DMS 273 treated with DMSO at 0.1 percent for 48 hours (cell line): ENCODE results near the gene EPHX1.
"Not testable (repeated sequence)": the region's sequence is repeated elsewhere in the genome, so short reads cannot be mapped to it uniquely, and the experiment has no call there.

Source experiments
- DNase-seq: peaks from one replicate; lab custom pipeline; 2025; lab: John Stamatoyannopoulos, UW

The EPHX1 gene

DNA sequence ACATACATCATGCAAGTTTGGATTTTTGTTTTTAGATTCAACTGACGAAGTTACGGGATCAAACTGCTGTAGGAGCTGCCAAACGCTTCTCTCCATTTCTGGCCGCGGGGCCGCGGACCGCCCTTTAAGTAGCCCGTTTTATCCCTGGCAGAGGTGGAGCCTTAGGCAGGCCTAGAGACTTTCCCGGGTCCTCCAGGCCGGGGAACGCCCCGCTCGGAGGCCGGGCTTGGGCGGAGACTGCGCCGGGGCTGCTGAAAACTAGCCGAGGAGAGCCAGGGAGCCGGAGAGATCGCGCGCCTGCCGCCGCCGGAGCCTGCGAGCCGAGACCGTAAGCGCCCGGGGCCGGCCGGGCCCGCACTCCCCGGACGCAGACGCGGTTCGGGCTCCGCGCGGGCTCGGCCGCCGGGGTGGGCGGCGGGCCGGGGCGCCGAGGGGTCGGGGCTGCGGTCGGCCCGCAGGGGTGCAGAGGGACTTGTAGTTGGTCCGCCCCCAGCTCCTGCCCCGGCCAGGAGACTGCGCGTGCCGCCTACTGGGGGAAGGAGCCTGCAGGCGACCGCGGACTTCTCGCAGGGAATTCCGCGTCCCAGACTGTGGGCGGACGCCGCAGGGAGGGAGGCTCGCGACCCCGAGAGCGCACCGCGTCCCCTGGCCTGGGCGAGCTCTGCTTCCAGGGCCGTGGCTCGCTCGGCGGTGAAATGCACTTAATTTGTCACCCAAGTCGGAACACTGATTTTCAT lies at the start of gene EPHX1:
EPHX1 (plus strand) TSS at position 283 of the 737 bp plus-strand sequence. CDS start 18,606 bp downstream, outside the sequence.
- DNase-seq: peak; percentile 64

DNA sequence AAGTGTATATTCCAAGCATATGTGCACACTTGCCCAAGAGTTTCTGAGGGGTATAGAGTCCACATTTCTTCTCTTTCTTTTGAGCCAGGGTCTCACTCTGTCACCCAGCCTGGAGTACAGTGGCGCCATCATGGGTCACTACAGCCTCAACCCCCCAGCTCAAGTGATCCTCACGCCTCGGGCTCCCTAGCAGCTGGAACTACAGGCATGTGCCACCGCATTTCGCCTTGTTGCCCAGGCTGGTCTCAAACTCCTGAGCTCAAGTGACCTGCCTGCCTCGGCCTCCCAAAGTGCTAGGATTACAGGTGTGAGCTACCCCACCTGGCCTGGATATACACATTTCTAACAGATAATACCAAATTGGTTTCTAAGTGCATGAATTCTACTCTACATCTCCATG lies 49.4 kb upstream of the EPHX1 start:
- no peak for DNase-seq

DNA sequence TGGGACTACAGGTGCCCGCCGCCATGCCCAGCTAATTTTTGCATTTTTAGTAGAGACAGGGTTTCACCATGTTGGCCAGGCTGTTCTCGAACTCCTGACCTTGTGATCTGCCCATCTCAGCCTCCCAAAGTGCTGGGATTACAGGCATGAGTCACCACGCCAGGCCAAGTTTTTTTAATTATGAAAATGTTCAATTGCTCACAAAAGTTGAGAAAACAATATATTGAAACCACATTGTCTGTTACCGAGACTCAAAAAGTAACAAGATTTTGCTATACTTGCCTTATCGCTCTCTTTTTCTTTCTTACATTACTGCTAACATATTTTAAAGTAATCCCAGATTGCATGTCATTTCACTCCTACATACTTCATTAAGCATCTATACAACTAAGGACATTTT lies 48.5 kb upstream of the EPHX1 start:
- not testable (repeated sequence) for DNase-seq

DNA sequence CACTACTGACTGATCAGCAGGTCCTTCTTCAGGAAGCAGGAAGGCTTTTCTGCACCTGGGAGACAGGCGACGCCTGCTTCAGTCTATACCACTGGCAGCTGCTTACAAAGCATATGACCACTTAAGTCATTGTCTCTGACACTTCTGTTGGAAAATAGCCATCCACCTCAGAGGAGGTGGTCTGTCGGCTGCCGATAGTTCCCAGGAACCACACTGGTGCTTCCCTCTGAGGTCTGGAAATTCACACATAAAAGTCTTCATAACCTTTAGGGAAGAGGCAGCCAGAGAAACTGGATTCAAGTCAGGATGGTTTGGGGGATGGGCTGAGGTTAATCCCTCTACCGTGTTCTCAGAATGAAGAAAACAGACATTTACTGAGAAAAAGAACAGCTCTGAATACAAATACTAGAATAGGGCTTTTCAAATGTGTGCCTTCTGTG lies 47.9 kb upstream of the EPHX1 start:
- no peak for DNase-seq

DNA sequence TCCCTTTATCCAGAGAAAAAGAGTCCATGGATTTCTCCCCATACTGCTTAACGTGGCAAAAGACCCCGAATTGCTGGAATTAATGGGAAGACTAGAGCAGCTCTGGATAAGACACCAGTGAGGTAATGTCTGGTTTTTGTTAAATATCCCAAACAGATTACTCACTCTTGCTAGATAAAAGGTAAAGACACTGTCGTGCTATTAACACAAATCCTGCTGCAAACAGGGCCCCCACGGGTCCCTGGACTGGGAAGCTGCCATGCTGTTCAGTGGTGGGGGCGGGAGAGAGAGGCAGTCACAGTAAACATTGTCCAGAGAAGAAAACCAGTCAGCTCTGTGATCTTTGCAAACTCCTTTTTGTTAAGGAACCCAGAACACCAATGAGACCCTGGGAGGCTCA lies 47.5 kb upstream of the EPHX1 start:
- no peak for DNase-seq

DNA sequence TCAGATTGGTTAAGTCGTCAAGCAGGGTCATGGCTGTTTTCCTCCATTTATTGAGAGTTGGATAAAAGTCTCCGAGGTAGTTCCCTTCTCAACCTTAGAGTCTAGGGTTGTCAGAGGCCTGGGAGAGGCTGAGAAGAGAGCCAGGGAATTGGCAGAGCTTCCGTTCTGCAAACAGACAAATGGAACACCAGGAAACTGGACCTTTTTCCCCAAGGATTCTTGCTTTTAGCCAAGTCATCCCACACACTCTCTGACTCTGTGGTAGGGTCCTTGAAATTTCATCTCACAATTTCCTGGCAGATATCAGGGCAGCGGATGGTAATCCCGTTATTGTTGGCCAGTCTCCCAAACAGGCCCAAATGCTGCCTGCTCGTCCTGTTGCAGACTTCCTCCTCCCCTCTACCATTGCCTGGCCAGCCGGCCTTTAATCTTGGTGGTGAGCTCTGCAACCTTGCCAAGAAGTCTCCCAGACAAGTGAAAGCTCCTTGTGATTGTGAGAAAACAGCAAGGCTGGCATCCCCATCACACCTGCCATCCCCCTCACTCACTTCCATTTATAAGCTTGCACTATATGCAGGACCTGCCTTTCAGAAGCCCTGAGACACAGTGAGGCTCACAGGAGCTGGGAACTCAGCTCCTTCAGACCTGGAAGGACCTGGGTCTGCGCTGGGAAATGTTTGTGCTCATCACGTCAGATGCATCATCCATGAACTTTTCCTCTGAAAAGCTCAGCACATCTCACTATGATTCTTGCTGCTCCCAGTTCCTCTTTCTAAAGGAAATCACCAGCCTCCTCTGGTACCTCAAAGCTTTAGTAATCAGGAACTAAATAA lies 46.0 kb upstream of the EPHX1 start:
- DNase-seq: peak; percentile 59

DNA sequence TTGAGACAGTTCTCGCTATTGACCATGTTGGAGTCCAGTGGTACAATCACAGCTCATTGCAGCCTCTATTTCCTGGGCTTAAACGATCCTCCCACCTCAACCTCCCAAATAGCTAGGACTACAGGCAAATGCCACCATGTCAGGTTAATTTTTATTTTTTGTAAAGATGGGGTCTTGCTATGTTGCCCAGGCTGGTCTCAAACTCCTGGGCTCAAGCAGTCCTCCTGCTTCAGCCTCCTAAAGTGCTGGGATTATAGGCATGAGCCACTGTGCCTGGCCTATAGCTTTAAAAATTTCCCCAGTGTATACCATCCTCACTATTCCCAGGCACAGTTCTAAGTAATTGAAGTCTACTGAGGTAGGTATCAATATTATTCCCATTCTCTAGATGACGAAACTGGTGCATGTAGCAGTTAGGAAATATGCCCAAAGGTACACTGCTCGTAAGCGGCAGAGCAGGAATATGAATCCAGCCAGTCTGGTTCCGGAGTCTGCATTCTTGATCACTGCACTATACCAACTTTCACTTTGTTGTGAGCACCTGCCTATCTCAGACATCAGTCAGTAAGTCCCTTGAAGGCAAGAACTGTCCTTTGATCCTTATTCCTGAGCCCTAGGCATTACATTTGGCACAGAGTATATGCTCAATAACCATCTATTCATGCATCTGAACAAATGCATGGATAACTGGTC lies 43.8 kb upstream of the EPHX1 start:
- no peak for DNase-seq

DNA sequence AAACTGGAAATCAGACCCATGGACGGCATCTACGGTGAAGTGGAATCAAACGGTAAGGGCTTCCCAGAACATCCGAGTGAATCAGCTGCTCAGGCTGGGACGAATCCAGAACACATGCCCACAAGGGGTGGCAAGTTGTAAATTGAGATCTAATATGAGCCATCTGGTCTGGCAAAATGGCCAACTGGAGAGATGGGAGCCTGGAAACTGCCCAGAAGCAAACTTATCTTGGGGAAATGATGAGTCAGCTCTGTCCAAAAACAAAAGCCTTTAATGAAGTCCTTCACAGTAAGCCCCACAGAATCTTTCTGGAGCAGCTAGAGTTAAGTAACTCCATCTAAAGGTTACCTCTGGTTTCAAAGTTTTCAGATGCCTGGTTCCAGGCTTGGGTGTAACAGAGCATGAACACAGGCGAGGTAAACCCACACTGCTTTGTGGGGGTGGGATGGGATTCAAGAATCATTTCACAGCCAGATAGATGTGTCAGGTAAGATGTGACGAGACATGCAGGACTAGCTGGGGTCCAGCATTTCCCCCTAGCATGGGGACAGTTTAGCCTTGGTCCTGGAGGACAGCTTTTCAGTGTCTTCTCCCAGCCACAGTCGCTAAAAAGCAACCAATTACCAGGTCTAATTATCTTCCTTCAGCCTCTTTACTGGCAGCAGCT lies 42.8 kb upstream of the EPHX1 start:
- peak; percentile 96 for DNase-seq

DNA sequence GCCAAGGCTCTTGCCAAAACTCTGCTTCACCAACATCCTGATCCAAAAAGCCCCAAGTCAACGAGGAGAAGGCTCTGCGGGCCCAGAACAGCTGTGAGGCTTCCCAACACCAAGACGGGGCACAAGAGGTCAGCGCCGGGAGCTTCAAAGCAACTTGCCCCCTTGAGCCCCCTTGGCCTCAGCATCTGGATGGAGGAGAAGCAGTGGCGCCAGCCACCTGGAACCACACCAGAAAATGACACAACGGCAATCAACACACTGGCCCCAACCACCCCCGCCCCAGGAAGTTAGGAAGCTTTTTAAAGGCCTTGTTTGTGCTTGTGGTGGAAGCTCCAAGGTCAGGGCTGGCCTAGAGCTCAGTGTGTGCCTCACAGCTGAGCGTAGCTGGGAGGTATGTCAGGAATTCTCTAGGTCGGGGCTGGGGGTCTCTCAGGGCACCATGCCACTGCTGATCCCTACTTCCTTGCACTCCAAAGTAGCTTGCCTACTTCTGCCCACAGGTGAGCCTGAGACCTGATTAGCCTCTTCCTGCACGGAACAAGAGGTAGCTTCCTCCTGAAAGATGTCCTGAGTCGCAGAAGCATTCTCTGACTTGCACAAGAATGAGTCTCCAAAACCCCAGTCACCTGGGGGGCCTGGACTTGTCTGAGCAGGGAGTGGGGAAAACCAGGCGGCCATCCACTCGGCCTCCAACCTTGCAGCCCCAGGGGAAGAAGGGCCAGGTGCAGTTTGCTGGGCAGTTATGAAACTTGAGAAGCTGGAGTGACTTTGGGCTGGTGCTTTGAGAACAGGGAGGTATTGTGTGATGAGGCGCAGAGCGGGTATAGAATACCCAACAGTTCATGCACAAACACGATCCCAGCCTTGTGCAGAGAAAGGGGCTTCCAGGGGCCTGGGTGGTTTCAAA lies 42.0 kb upstream of the EPHX1 start:
- DNase-seq: peak; percentile 95

DNA sequence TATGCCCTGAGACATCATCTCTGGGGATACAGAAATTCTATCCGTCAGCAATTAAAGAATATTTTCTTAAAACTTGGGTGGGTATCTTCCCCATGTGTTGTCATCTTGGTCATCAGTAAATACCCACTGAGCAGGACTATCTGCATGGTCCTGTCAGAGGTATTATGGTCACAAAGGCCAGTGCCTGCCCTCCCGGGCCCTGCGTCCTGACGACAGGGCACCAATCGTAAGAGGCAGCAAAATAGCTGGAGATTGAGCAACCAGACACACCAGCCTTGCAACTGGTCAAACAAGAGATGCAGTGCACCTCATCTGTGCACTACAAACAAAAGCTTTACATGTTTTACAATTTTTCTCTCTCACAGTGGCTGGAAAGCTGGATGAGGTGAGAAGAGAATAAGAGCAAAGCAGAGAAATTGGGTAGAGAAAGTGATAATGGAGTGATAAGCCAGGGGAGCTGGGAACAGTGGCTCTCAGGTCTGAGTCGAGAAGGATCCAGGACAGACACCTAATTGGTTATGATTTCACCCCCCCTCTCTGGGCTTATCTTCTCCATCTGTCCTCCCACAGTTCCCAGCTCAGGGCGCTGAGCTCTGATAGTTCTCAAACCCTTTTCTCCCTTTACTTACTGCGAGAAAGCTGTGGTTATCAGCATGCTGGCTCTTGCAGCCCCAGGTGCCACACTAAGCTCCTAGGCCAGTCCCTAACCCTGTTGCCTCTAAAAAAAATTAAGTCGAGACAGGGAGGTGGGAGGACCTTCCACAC lies 41.1 kb upstream of the EPHX1 start:
- peak; percentile 47 for DNase-seq

DNA sequence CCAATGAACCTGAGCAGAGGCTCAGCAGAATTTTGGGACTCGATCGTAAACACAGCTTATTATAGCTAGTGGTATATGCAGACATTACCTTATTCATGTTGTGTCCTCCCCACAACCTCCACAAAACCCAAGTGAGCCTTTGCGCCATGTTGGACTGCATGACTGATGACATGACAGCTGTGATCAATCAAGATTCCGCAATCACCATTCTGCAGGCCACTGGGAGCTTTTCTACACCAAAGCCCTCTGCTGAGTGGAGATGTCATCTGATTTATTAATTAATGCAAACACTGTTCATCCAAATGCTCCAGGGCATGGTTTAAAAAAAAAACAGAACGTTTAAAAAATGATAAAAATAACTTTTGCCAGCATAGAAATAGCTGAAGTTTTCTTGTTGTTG lies 40.2 kb upstream of the EPHX1 start:
- DNase-seq: no peak

DNA sequence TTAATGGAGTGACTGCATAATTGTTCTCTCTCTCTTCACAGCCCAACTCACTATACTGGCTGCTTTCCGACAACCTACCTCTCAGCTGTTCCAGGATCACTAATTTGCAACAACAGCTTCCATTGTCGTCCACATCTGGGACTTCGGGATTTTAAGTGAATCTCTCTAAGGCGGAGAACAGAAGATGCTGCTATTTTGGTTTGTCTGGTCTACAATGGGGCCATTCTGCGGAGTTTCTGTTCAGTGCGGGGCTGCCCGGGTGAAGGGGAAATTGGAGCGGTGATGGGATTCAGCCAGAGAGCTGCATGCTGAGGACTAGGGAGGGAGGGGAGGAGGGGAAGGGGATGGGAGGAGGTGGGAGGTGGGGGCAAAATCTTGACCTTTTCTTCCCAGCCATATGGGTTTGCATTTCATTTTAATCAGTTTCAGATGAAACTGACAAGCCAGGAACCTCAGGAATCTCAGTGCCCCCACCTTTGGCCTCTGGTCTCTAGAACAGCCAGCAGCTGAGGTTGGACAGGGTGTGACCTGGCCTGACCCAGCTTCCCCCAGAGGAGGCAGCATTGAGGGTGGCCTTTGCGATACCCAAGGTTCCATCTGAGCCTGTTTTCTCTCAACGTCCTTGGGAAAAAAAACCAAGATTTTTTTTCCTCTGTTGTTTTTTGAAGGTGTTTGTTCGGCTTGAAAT lies 39.2 kb upstream of the EPHX1 start:
- no peak for DNase-seq

DNA sequence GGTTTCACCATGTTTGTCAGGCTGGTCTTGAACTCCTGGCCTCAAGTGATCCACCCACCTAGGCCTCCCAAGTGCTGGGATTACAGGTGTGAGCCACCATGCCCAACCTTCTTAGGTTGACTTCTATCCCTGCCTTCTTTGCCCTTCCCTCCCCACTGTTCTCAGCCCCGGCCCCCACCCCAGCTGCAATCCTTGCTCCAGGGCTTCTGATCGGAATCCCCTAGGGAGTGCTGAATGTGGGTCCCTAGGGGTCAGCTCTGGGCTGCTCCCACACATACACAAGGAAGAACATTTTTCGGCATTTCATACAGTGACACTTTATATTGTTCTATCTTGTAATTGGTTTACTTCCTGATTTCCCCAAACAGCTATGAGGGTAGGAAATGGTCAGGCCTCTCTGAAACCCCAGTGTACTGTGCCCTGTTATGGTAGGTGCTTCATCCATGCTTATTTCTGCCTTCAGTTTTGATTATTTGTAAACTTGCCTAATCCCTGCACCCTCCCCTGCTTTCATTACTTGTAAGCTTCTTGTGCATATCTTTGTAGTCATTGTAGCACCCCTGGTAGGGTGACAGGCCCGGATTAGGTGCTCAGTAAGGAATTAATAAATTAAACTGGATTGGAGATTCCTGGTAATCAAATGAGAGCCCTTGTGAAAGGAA lies 38.1 kb upstream of the EPHX1 start:
- no peak for DNase-seq

DNA sequence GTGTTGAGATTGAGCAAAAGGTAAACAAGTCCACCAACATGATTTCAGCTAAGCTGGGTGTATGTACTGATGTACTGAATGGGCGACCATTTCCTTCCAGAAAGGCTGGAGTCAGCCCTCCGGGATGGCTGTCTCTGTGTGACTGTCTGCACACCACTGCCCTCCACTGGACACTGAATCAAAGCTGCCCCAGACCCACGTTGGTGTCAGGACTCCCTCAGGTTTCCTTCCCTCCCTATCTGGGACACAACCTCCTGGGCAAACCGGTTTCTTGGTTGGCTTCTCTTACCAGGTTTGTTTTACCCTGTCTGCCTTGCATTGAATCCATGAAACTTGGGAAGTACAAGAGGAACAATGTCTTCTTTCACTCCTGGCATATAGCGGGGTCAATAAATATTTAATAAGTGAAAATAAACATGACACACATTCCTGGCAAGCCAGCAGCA lies 37.6 kb upstream of the EPHX1 start:
- peak; percentile 60 for DNase-seq

DNA sequence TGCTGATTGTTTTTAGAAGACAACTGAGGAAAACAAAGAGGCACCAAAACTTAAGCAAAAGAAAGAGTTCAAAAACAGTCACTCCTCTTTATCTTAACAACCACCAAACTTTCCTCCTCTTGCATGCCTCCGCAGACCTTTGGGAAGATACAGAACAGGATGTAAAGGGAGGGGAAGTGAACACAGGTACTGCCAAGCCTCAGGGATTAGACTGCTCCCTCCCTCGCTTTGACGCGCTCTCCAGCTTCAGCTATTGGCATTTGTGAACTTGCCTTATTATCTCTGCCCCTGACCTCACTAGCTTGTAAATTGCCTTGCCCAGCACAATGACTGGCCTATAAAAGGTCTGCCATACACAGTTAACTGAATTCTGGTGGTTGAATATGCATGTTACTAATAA lies 37.1 kb upstream of the EPHX1 start:
- DNase-seq: no peak

DNA sequence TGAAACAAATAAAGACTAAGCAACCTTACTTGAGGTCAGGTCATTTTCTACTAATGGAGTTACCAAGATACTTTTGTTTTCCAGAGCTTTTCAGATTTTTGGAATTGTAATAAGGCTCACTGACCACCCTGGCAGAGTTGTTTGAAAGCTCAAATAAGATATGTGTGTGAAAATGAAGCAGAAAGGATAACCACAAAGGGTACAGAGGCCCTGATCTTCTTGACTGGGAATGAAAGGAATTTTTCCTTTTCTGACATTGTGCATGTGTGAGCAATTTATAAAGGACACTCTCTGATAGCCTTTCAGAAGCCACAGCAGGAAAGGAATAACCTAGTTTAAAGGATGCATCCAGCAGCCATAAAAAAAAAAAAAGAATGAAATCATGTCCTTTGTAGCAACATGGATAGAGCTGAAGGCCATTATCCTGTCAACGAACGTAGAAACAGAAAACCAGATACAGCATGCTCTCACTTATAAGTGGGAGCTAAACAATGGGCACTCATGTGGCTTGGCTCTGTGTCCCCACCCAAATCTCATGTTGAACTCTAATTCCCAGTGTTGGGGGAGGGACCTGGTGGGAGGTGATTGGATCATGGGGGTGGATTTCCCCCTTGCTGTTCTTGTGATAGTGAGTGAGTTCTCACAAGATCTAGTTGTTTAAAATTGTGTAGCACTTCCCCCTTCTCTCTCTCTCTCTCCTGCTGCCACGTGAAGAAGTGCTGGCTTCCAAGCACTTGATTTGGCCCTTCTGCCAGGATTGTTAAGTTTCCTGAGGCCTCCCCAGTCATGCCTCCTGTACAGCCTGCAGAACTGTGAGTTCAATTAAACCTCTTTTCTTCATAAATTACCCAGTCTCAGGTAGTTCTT lies 35.4 kb upstream of the EPHX1 start:
- DNase-seq: no peak

DNA sequence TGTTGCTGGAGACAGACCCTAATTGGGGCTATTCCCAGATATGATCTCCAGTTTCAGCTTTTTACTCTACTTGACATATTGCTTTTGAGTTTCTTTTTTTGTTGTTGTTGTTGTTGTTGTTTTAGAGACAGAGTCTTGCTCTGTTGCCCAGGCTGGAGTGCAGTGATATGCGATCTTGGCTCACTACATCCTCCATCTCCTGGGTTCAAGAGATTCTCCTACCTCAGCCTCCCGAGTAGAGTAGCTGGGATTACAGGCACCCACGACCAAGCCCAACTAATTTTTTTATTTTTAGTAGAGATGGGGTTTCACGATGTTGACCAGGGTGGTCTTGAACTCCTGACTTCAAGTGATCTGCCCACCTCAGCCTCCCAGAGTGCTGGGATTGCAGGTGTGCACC lies 33.6 kb upstream of the EPHX1 start:
- no peak for DNase-seq

DNA sequence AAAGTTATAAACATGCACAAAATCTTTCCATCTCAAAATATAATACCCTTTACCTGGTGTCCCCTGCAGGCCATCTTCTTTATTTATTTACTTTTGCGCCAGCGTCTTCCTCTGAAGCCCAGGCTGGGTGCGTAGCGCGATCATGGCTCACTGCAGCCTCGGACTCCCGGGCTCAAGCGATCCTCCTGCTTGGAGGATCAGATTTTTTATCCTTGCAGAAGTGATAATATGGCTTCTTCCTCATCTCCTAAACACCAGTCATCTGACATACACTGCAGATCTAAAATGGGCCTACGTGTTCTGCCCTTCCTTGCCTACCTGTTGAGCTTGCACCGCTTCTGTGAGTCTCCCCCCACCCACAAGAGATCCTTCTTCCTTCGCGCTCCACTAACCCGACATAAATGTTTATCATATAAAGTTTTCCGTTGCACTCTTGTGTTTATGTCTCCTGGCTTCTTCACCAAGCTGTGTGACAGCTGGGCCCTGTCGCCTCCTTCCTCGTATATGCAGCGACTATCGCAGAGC lies 32.8 kb upstream of the EPHX1 start:
- DNase-seq: no peak
